IMR-90 (cell line): ENCODE data around the gene SLC66A2. TPM values are rescaled to one million over a fixed set of nuclear protein-coding genes. Genes with fewer than 3 reads are reported as not detected.

Experiments used
- ATAC-seq: fragments of 200-7000 bp; cut with Tn5 transposase; 2 replicates; pipeline ENCODE4 v1.9.1; 2020; ENCODE audit warnings: low read depth, mild to moderate bottlenecking, moderate library complexity
- BruUV-seq: library from RNA; stranded (reverse); fragments of 400-500 nt; replicated peaks from 2 replicates; lab custom pipeline; 2021; lab: Mats Ljungman, UMichigan
- CTCF ChIA-PET: fragments of 300-600 bp; formaldehyde crosslinking; extraction: SDS; loops from one replicate; lab custom pipeline; 2021; ENCODE audit warnings: antibody characterized with exemption; lab: Yijun Ruan, JAX
- POLR2A ChIA-PET: fragments of 300-600 bp; sonication (Branson Sonifier 250); formaldehyde crosslinking; loops from one replicate; lab custom pipeline; 2022; ENCODE audit warnings: antibody characterized with exemption; ENCODE audit not compliant: unreplicated experiment; lab: Charles Lee
- DNase-seq: peaks from one replicate; pipeline ENCODE4 v3.0.0; 2013
- H2AFZ ChIP-seq: replicated peaks from 2 replicates; pipeline ENCODE3; 2013; ENCODE audit warnings: low read length, mild to moderate bottlenecking; ENCODE audit not compliant: poor library complexity
- H2AK5ac ChIP-seq: 2 replicates; pipeline ENCODE4 v1.6.1; 2013; ENCODE audit warnings: low read depth, low read length, inconsistent platforms
- H2AK9ac ChIP-seq: replicated peaks from 2 replicates; pipeline ENCODE3; 2013; ENCODE audit warnings: mild to moderate bottlenecking, low read depth, low read length, moderate library complexity; ENCODE audit not compliant: poor library complexity
- H2BK120ac ChIP-seq: 2 replicates; pipeline ENCODE4 v1.6.1; 2013; ENCODE audit warnings: low read depth, low read length, inconsistent platforms
- H2BK15ac ChIP-seq: 3 replicates; pipeline ENCODE4 v1.6.1; 2013; ENCODE audit warnings: low read depth, low read length, inconsistent platforms
- H2BK20ac ChIP-seq: 2 replicates; pipeline ENCODE4 v1.6.1; 2013; ENCODE audit warnings: low read depth, mild to moderate bottlenecking, inconsistent platforms, low read length, moderate library complexity
- H2BK5ac ChIP-seq: 2 replicates; pipeline ENCODE4 v1.6.1; 2013; ENCODE audit warnings: mild to moderate bottlenecking, low read depth, low read length, inconsistent platforms; ENCODE audit not compliant: poor library complexity, severe bottlenecking
- H3K14ac ChIP-seq: replicated peaks from 2 replicates; pipeline ENCODE4 v1.6.1; 2013; ENCODE audit warnings: low read depth, low read length, inconsistent platforms
- H3K18ac ChIP-seq: 2 replicates; pipeline ENCODE4 v1.6.1; 2013; ENCODE audit warnings: low read depth, low read length, control low read depth
- H3K23ac ChIP-seq: 2 replicates; pipeline ENCODE4 v1.6.1; 2013; ENCODE audit warnings: low read depth, low read length, inconsistent platforms
- H3K27ac ChIP-seq: 2 replicates; pipeline ENCODE4 v1.5.1; 2013; ENCODE audit warnings: mild to moderate bottlenecking, control low read depth, low read length; ENCODE audit not compliant: insufficient read depth
- H3K27me3 ChIP-seq: 2 replicates; pipeline ENCODE4 v1.6.1; 2013; ENCODE audit warnings: low read length; ENCODE audit not compliant: control insufficient read depth, insufficient read depth
- H3K36me3 ChIP-seq: 2 replicates; pipeline ENCODE4 v1.6.1; 2013; ENCODE audit warnings: low read length, mixed read lengths; ENCODE audit not compliant: control insufficient read depth, insufficient read depth
- H3K4ac ChIP-seq: 2 replicates; pipeline ENCODE4 v1.6.1; 2013; ENCODE audit warnings: low read depth, low read length, inconsistent platforms
- H3K4me1 ChIP-seq: 2 replicates; pipeline ENCODE4 v1.6.1; 2013; ENCODE audit warnings: low read length, mixed read lengths; ENCODE audit not compliant: control insufficient read depth, insufficient read depth
- H3K4me2 ChIP-seq: 2 replicates; pipeline ENCODE4 v1.6.1; 2013; ENCODE audit warnings: low read depth, mild to moderate bottlenecking, control low read depth, low read length, moderate library complexity
- H3K4me3 ChIP-seq: 2 replicates; pipeline ENCODE4 v1.5.1; 2013; ENCODE audit warnings: low read depth, mild to moderate bottlenecking, control low read depth, low read length, moderate library complexity; ENCODE audit not compliant: insufficient read depth
- H3K56ac ChIP-seq: 2 replicates; pipeline ENCODE4 v1.6.1; 2013; ENCODE audit warnings: low read length, inconsistent platforms; ENCODE audit not compliant: insufficient read depth; ENCODE audit errors: extremely low read depth
- H3K79me1 ChIP-seq, 2 experiments: 2 replicates each; pipeline ENCODE4 v1.6.1; 2013; ENCODE audit warnings: low read length in 2 of 2, inconsistent platforms in 1 of 2, low read depth in 1 of 2
- H3K9ac ChIP-seq: 2 replicates; pipeline ENCODE4 v1.6.1; 2013; ENCODE audit warnings: low read depth, low read length, control low read depth
- H3K9me1 ChIP-seq: 2 replicates; pipeline ENCODE4 v1.6.1; 2013; ENCODE audit warnings: low read length, inconsistent platforms; ENCODE audit not compliant: insufficient read depth
- H3K9me3 ChIP-seq: 2 replicates; pipeline ENCODE4 v1.6.1; 2013; ENCODE audit warnings: low read length; ENCODE audit not compliant: control insufficient read depth, insufficient read depth
- H4K20me1 ChIP-seq: 2 replicates; pipeline ENCODE4 v1.6.1; 2013; ENCODE audit warnings: low read length, inconsistent platforms; ENCODE audit not compliant: insufficient read depth
- H4K5ac ChIP-seq: 2 replicates; pipeline ENCODE4 v1.6.1; 2013; ENCODE audit warnings: mild to moderate bottlenecking, low read depth, low read length, control low read depth
- H4K8ac ChIP-seq, 2 experiments: 2 replicates each; pipeline ENCODE4 v1.6.1; 2013; ENCODE audit warnings: low read depth in 2 of 2, low read length in 2 of 2, control low read depth in 1 of 2, inconsistent platforms in 1 of 2
- H4K91ac ChIP-seq: 2 replicates; pipeline ENCODE4 v1.6.1; 2013; ENCODE audit warnings: low read depth, low read length, inconsistent platforms; ENCODE audit not compliant: insufficient read depth
- BHLHE40 ChIP-seq: fragments of 150-350 bp; IDR thresholded peaks from 2 replicates; pipeline ENCODE4 v1.6.1; 2016; ENCODE audit warnings: mild to moderate bottlenecking, low read depth, low read length
- CEBPB ChIP-seq: IDR thresholded peaks from 2 replicates; pipeline ENCODE4 v1.6.1; 2012; ENCODE audit warnings: low read depth, low read length, improper control_type of control experiment
- CHD1 ChIP-seq: IDR thresholded peaks from 2 replicates; pipeline ENCODE4 v1.6.1; 2012; ENCODE audit warnings: low read depth, low read length, improper control_type of control experiment
- FOS ChIP-seq: fragments of 150-350 bp; IDR thresholded peaks from 2 replicates; pipeline ENCODE4 v1.6.1; 2016; ENCODE audit warnings: low read depth, low read length
- MAFK ChIP-seq: IDR thresholded peaks from 2 replicates; pipeline ENCODE4 v1.6.1; 2012; ENCODE audit warnings: low read depth, low read length, improper control_type of control experiment
- MAZ ChIP-seq: IDR thresholded peaks from 2 replicates; pipeline ENCODE4 v1.6.1; 2012; ENCODE audit warnings: low read depth, mild to moderate bottlenecking, low read length, improper control_type of control experiment, moderate library complexity, borderline replicate concordance
- MXI1 ChIP-seq: IDR thresholded peaks from 2 replicates; pipeline ENCODE4 v1.6.1; 2012; ENCODE audit warnings: low read depth, mild to moderate bottlenecking, low read length, moderate library complexity, borderline replicate concordance
- NFE2L2 ChIP-seq: fragments of 150-350 bp; IDR thresholded peaks from 2 replicates; pipeline ENCODE4 v1.6.1; 2016; ENCODE audit warnings: low read depth, mild to moderate bottlenecking, low read length
- RAD21 ChIP-seq: IDR thresholded peaks from 2 replicates; pipeline ENCODE4 v1.6.1; 2012; ENCODE audit warnings: low read length, improper control_type of control experiment
- RCOR1 ChIP-seq: IDR thresholded peaks from 2 replicates; pipeline ENCODE4 v1.6.1; 2012; ENCODE audit warnings: mild to moderate bottlenecking, low read length, improper control_type of control experiment; ENCODE audit not compliant: insufficient replicate concordance
- RFX5 ChIP-seq: IDR thresholded peaks from 2 replicates; pipeline ENCODE4 v1.8.0; 2012; ENCODE audit warnings: low read depth, mild to moderate bottlenecking, low read length, moderate library complexity
- SMC3 ChIP-seq: fragments of 150-350 bp; IDR thresholded peaks from 2 replicates; pipeline ENCODE4 v1.6.1; 2016; ENCODE audit warnings: low read depth, mild to moderate bottlenecking, antibody characterized with exemption, low read length, moderate library complexity
- USF2 ChIP-seq: fragments of 150-350 bp; IDR thresholded peaks from 2 replicates; pipeline ENCODE4 v1.6.1; 2017; ENCODE audit warnings: mild to moderate bottlenecking, antibody characterized with exemption, low read length, low read depth
- WGBS, 2 experiments: methylation state at CpG; one replicate each; pipeline versions ENCODE4 v1.1.5 to v1.1.7; 2013; ENCODE audit warnings: missing lambda C conversion rate in 2 of 2; ENCODE audit not compliant: insufficient read length in 1 of 2; ENCODE audit errors: extremely low coverage in 2 of 2; 5-methylcytosine and 5-hydroxymethylcytosine counted together
- dilution Hi-C: fragments of 300-500 bp; cut with HindIII; formaldehyde crosslinking; loops from one replicate; pipeline ENCODE4 v1.14.3; 2018; ENCODE audit warnings: low sequenced_read_pairs; ENCODE audit not compliant: unreplicated experiment
- in situ Hi-C: fragments of 300-500 bp; cut with MboI; formaldehyde crosslinking; loops from 3 replicates; pipeline ENCODE4 v1.14.3; 2019; ENCODE audit warnings: low sequenced_read_pairs, inconsistent platforms, mixed read lengths
- intact Hi-C: fragments of 100-400 bp; cut with micrococcal nuclease; formaldehyde crosslinking; loops from 2 replicates; pipeline ENCODE4 v1.10.0; 2022
- polyA plus RNA-seq, 3 experiments: library from polyadenylated mRNA; depleted of rRNA; stranded (reverse); fragments of >200 nt; gene quantifications; 2 replicates each; pipeline ENCODE4 v1.2.3, GENCODE V29; 2012; ENCODE audit warnings: low replicate concordance in 1 of 3
- total RNA-seq: library from RNA; depleted of rRNA; stranded (reverse); fragments of >200 nt; gene quantifications from 2 replicates; pipeline ENCODE4 v1.2.3, GENCODE V29; 2012
- TF ChIP-seq, protein P1 (sequence below): conservative IDR thresholded peaks from 2 replicates; pipeline ENCODE4 v1.5.1; 2012; ENCODE audit warnings: mild to moderate bottlenecking, low read depth, low read length, improper control_type of control experiment
- TF ChIP-seq, protein P2 (sequence below): fragments of 150-350 bp; IDR thresholded peaks from 2 replicates; pipeline ENCODE4 v1.6.1; 2016; ENCODE audit warnings: low read depth, mild to moderate bottlenecking, low read length, moderate library complexity, borderline replicate concordance

SLC66A2 gene
- total and polyA plus RNA-seq, 2 of the 4 experiments (the other 2 are of a cell fraction) = 17.6 to 23.5 TPM

GRCh38 chr18:79971211-79971952 is 19.9 kb upstream of the SLC66A2 start:
- no peak for DNase-seq
- intact Hi-C loops = no loop called here
- TF ChIP-seq, protein P1, sequence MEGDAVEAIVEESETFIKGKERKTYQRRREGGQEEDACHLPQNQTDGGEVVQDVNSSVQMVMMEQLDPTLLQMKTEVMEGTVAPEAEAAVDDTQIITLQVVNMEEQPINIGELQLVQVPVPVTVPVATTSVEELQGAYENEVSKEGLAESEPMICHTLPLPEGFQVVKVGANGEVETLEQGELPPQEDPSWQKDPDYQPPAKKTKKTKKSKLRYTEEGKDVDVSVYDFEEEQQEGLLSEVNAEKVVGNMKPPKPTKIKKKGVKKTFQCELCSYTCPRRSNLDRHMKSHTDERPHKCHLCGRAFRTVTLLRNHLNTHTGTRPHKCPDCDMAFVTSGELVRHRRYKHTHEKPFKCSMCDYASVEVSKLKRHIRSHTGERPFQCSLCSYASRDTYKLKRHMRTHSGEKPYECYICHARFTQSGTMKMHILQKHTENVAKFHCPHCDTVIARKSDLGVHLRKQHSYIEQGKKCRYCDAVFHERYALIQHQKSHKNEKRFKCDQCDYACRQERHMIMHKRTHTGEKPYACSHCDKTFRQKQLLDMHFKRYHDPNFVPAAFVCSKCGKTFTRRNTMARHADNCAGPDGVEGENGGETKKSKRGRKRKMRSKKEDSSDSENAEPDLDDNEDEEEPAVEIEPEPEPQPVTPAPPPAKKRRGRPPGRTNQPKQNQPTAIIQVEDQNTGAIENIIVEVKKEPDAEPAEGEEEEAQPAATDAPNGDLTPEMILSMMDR = no peak
- TF ChIP-seq MXI1 = no peak
- TF ChIP-seq, protein P2, sequence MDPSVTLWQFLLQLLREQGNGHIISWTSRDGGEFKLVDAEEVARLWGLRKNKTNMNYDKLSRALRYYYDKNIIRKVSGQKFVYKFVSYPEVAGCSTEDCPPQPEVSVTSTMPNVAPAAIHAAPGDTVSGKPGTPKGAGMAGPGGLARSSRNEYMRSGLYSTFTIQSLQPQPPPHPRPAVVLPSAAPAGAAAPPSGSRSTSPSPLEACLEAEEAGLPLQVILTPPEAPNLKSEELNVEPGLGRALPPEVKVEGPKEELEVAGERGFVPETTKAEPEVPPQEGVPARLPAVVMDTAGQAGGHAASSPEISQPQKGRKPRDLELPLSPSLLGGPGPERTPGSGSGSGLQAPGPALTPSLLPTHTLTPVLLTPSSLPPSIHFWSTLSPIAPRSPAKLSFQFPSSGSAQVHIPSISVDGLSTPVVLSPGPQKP = no peak
- TF ChIP-seq RFX5 = no peak
- TF ChIP-seq MAZ = no peak
- no peak for TF ChIP-seq BHLHE40
- TF ChIP-seq MAFK = no peak
- no peak for TF ChIP-seq USF2
- TF ChIP-seq SMC3 = no peak
- no peak for TF ChIP-seq RAD21
- no peak for TF ChIP-seq CHD1
- TF ChIP-seq NFE2L2 = no peak
- TF ChIP-seq RCOR1 = no peak
- TF ChIP-seq FOS = no peak
- no peak for TF ChIP-seq CEBPB

More at GRCh38 chr18:79971211-79971952, 19.9 kb upstream of the SLC66A2 start:
- Histone ChIP-seq H2BK5ac (no peak overlapping the region), H2AK9ac (no peak overlapping the region), H2AFZ (no peak overlapping the region), H3K4me2 (no peak overlapping the region), H3K9me3 (no peaks in the 10 kb centered on the region), H3K27me3 (no peaks in the 10 kb centered on the region), H3K4ac (no peak overlapping the region), H3K14ac (no peak overlapping the region), H3K9me1 (peaks cover 7% of the 10 kb centered on the region; the same call in 1 of the 2 replicates), H3K18ac (no peak overlapping the region), H2BK20ac (no peak overlapping the region), H3K56ac (no peak overlapping the region), H3K27ac (no peak overlapping the region), H3K9ac (no peak overlapping the region), H4K91ac (no peak overlapping the region), H2BK120ac (no peak overlapping the region), H3K4me3 (no peak overlapping the region), H4K8ac (no peak overlapping the region), H3K79me1 (peaks cover 35 to 78% of the 10 kb centered on the region in 2 experiments), H4K5ac (no peak overlapping the region), H2BK15ac (no peak overlapping the region), H2AK5ac (no peak overlapping the region), H3K23ac (no peak overlapping the region), H4K20me1 (peaks cover 41% of the 10 kb centered on the region), H3K4me1 (peaks cover 2% of the 10 kb centered on the region; the same call in 1 of the 2 replicates), H3K36me3 (peaks cover 45% of the 10 kb centered on the region)
- POLR2A ChIA-PET = no interaction called here
- in situ Hi-C loops (no loop called here), dilution Hi-C loops (no loop called here)
- 100% methylated on average over 2 of the region's 17 CpGs; no CpG with 5 or more reads in 1 of the 2 experiments for WGBS, 2 experiments
- no peak for ATAC-seq
- no TSS peak for BruUV-seq
- CTCF ChIA-PET = interaction anchor here (0.6 kb wide), 1 partner anchor 251 kb away, joined by 3 read pairs; no protein-coding TSS in a partner anchor
